Measurements from ENCODE around the gene CPOX.
"Not testable (repeated sequence)": the region's sequence is repeated elsewhere in the genome, so short reads cannot be mapped to it uniquely, and the experiment has no call there.

The CPOX gene

DNA sequence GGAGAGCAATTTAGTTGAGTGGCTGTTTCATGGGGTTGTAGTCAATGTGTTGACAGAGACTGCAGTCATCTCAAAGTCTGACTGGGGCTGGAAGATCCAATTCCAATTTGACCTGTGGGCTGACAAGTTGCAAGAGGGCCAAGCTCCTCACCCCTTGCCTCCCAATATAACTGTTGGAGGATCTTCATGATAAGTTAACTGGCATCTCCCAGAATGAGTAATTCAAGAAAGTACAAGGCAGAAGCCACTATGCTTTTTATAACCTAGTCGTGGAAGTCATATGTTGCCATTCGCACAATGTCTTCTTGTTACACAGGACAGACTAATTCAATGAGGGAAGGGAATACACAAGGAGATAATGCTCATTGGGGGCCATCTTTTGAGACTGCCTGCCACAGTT, 32.5 kb downstream of the CPOX start:
- no peak for DNase-seq

DNA sequence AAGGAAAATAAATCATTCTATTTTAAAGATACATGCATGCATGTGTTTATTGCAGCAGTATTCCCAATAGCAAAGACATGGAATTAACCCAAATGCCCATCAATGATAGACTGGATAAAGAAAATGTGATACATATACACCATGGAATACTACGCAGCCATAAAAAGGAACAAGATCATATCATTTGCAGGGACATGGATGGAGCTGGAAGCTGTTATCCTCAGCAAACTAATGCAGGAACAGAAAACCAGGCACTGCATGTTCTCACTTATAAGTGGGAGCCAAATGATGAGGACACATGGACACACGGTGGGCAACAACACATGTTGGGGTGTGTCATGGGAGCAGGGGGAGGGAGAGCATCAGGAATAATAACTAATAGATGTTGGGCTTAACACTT, 33.6 kb downstream of the CPOX start:
- DNase-seq, result not testable (repeated sequence)

DNA sequence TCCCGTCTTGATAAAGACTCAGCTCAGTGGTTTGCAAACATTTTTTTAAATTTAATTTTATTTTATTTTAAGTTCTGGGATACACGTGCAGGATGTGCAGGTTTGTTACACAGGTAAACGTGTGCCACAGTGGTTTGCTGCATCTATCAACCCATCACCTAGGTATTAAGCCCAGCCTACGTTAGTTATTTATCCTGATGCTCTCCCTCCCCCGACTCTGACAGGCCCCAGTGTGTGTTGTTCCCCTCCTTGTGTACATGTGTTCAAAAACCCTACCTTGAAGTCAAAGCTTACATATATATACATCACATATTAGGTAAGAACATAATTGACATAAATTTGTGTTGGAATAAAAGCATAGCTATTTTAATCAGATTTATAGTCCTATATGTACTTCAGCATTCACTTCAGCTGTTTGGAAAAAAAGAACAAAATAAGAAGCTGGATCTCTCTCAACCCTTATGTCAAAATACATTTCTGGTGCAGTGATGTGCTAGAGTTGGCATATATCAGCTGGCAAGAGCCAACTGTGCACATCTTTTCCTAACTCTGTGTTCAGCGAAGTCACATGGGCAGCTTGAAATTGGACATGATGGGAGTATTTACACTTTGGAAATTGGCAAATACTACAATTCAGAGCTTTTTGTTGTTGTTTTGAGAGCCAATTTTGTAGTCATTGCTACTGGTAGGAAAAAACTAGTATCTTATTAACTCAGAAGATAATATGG, 35.1 kb downstream of the CPOX start:
- DNase-seq, result no peak

- DNase-seq, result no peak
These were observed 35.9 kb downstream of the CPOX start for GRCh38 chr3:98557324-98558010.

DNA sequence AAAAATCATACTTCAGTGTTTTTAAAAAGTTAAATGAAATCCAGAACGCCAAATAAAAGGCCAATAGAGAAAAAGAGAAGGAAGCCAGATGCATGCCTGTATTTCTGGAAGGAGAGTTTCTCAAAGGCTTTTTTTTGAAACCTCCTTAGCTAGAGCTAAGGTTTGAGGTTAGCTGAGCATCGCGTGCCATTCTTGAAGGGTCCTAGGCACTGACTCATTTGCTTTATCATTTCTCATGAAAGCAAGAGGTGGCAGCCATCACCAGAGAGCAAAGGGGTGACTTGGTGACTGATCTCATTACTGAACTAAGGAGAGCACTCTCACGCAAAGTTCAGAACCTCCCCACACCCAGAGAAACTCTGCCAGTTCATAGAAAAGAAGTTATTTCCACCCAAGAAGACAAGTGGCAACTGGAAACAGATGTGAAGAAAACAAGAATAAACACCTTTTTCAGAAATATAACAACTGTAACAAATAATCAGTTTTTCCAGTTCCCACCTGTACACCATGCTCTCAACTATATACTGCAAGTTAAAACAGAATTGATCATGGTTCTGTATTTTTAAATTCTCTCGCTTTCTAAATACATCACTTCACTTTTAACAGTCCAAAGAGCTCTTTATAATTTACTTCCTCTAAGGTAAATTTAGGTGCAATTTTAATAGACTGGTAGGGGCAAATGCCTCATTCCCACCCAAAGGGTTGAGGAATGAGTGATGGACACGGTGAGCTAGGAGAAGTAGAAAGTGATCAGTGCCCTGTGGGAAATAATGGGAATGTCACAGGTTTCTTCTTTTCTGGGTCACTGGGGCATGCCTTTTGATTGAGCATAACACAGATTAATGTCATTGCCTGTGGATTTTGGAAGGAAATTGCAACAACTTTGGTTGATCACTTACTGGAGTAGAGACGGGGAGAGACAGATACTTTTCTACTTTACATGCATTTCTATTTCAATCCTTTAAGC, 37.0 kb downstream of the CPOX start:
- DNase-seq, result no peak

- no peak for DNase-seq
These were observed 38.4 kb downstream of the CPOX start for GRCh38 chr3:98555025-98555379.

DNA sequence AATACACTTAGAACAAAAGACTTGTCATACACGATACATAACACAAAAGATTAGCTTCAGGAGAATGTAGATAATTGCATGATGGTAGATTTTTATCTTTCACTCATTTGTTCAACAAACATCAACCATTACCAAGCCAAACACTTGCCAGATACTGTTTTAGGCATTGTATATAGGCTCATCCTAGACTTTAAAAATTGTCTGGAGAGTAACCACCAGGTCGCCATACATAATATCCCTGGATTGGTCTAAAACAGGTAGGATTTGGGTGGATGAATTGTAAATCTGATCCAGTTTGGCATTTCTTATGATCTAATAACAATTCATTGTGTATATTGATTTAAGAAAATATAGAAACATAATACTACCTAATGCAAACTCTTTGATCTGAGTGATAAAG, 38.8 kb downstream of the CPOX start:
- DNase-seq, result no peak

GRCh38 chr3:98553753-98554152, 39.7 kb downstream of the CPOX start:
- DNase-seq, result no peak

- DNase-seq, result no peak
These were observed 40.3 kb downstream of the CPOX start for GRCh38 chr3:98553021-98553563.

DNA sequence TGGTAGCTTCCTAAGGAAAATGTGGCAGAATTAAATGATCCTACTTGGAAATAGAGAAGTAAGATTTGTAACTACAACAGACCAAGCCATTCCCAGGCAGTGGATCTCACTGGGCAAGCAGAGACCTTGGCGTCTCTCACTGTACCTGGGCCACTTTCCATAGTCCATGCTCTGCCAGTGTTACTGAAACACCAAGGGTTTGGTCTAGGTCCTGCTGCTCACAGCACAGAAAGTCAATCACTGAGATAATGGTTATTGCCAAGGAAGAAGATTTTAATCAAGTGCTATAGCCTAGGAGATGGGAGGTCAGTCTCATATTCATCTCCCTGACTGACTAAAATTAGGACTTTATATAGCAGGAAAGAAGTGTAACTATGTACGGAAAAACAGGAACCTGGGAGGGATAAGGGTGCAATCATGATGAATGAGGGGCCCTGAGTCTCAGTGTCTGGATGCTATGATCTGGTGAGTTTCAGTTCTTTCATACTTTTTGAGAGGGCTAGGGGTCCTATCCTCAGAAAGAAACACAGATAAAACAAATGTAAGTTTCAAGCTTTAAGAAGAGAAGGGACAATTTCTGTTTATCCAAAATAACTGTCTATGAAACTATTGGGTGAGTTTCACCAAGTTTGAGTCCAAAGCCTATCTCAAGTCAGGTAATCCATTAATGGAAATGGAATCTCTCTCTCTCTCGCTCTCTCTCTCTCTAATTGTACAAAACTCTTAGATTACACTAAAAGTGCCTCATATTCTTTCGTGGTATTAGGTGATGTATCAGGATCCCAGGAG, 41.0 kb downstream of the CPOX start:
- no peak for DNase-seq

DNA sequence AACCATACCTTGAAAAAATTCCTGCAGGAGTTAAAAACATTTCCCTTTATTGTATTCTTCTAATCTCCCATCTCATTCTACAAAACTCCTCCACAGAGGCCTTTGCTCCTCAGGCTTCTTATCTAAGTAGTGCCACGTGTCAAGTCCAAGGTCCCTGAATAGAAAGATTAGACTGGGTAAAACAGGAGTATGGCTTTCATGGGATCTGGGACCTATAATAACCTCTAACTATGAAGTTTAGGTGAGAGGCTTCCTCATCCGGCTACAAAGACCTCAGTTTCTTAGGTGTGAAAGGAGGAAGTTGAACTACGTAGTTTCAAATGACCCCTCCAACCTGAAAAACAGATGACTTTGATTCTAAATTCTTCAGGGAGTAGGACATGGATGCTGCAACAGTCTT, 41.7 kb downstream of the CPOX start:
- no peak for DNase-seq

DNA sequence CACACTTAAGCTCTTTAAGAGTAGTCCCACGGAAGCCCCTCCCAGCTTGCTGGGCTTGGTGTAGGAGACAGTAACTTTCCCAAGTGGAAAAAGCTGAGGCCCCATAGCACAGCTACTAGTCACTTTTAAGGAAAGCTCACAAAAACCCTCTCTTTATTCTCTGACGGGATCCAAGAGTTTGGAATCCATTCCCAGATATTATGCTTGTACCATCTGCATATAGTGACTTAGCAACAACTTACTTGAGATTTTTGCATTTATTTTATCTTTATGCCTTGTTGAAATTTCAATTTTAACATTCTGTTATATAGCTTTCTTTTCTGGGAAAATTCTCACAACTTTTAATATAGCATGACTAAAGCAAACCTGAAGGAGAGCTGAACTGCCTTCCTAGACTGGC, 42.2 kb downstream of the CPOX start:
- no peak for DNase-seq

GRCh38 chr3:98550833-98551232, 42.6 kb downstream of the CPOX start:
- DNase-seq, result no peak

- DNase-seq, result no peak
These were observed 44.9 kb downstream of the CPOX start for GRCh38 chr3:98548544-98548943.

DNA sequence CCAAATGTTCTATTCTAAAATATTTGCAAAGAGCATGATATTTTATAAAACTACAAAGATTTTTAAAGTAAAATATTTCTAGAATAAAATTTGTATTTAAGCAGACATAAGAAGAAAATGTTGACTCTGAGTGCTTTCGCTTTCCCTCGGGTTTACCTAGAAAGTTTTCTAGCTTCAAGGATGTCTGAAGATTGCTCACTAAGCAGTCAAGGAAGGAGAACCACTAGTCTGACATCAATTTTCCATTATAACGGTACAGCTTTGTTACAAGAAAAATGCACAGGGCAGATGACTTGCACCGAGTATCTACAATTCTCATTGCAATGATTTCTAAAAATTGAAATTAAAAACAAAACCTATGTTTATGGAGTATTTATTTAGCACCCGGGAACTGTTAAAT, 47.5 kb downstream of the CPOX start:
- DNase-seq, result no peak

GRCh38 chr3:98542623-98543022, 50.8 kb downstream of the CPOX start:
- no peak for DNase-seq

DNA sequence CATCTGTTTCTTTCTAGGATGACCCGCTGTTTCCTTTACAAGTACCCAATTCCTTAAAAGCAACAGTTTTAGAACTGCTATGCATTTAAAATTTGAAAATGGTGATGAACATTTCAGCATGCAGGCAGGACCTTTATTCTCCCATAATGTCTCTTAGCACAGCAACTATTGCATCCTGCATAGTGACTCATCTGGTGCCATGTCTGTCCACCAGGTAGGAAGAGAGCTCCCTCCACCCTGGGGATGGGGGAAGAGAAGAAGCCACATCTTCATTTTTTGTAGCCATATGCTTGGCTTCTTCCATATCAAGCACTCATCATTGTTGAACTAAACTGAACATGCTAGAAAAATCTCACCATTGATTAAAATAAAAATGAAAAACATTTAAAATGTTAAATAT, 51.7 kb downstream of the CPOX start:
- DNase-seq, result no peak

GRCh38 chr3:98540346-98540745, 53.1 kb downstream of the CPOX start:
- no peak for DNase-seq

DNA sequence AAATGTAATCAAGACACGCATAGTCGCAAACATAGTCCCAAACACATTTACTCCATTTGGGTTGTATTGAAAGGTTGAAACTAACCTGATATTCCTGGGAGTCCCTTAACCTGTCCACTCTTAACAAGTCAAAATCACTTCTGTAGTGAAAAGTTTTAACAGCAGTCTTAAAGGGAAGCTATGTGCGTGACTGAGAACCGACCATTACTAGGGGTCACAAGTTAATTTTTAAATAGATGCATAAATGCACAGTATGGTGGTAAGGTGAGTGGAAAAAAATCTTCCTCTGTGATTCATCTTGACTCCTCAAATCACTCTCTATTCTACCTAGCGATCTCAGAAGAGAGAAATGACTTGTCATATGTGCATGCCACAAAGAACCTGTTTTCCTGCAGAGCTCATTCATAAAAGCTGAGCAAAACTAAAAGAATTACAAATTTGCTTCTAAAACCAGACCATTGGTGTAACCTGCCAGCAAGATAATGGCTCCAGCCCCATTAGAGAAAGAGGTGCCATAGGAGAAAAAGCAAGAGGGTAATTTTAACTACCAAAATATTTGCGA, 56.9 kb downstream of the CPOX start:
- DNase-seq, result no peak

- DNase-seq, result no peak
These were observed 58.7 kb downstream of the CPOX start for GRCh38 chr3:98534734-98535133.

DNA sequence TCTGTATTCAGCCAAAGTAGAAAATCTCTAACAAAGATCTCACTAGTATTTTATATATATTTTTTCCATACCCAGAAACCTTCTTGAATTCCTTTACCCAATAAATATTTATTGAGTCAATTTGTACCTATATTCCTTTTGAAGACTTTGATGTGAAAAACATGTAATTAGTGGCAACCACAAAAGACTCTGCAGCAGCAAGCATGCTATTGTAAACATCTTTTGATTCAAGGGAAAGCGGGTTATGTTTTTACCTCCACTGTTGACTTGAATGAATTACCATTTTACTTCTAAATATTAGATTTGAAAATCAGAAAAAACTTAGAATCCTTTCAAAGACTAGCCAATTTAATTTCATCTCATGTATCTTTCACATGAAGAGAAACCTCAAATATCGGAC, 59.2 kb downstream of the CPOX start:
- no peak for DNase-seq

Measured in kidney glomerular epithelial cell (primary cell).